NCI-H1694 (cell line): ENCODE data around the gene THAP4.
"Not testable (repeated sequence)": the region's sequence is repeated elsewhere in the genome, so short reads cannot be mapped to it uniquely, and the experiment has no call there.

Experiments
- DNase-seq: peaks from one replicate; lab custom pipeline; 2025; lab: John Stamatoyannopoulos, UW

The THAP4 gene

GRCh38 chr2:241612156-241613016 lies 24.6 kb downstream of the THAP4 start:
- DNase-seq: no peak

GRCh38 chr2:241611062-241611461 lies 25.9 kb downstream of the THAP4 start:
- no peak for DNase-seq

- no peak for DNase-seq
These were observed 26.8 kb downstream of the THAP4 start for GRCh38 chr2:241609859-241610793.

- DNase-seq: no peak
These were observed 28.1 kb downstream of the THAP4 start for GRCh38 chr2:241608881-241609280.

- DNase-seq: no peak
These were observed 29.6 kb downstream of the THAP4 start for GRCh38 chr2:241607162-241607885.

GRCh38 chr2:241606186-241606585 lies 30.8 kb downstream of the THAP4 start:
- DNase-seq: no peak

- DNase-seq: no peak
These were observed 33.3 kb downstream of the THAP4 start for GRCh38 chr2:241603686-241604085.

GRCh38 chr2:241602720-241603119 lies 34.2 kb downstream of the THAP4 start:
- DNase-seq: no peak

GRCh38 chr2:241601841-241602240 lies 35.1 kb downstream of the THAP4 start:
- DNase-seq: no peak

- DNase-seq: no peak
These were observed 37.3 kb downstream of the THAP4 start for GRCh38 chr2:241599615-241600014.

GRCh38 chr2:241598487-241598886 lies 38.5 kb downstream of the THAP4 start:
- DNase-seq: no peak

- no peak for DNase-seq
These were observed 38.9 kb downstream of the THAP4 start for GRCh38 chr2:241598061-241598460.

- DNase-seq: no peak
These were observed 39.4 kb downstream of the THAP4 start for GRCh38 chr2:241597561-241597960.

- peak; percentile 16 for DNase-seq
These were observed 41.3 kb downstream of the THAP4 start for GRCh38 chr2:241595600-241596140.

GRCh38 chr2:241593271-241593670 lies 43.7 kb downstream of the THAP4 start:
- DNase-seq: no peak

- no peak for DNase-seq
These were observed 44.7 kb downstream of the THAP4 start for GRCh38 chr2:241592126-241592845.

- not testable (repeated sequence) for DNase-seq
These were observed 46.2 kb downstream of the THAP4 start for GRCh38 chr2:241590496-241591455.

- not testable (repeated sequence) for DNase-seq
These were observed 47.1 kb downstream of the THAP4 start for GRCh38 chr2:241589863-241590262.

- DNase-seq: no peak
These were observed 50.2 kb downstream of the THAP4 start for GRCh38 chr2:241586564-241587264.
